ENCODE data around the gene PTPN5. TPM values are rescaled to one million over a fixed set of nuclear protein-coding genes. Genes with fewer than 3 reads are reported as not detected.
"Not testable (repeated sequence)": the region's sequence is repeated elsewhere in the genome, so short reads cannot be mapped to it uniquely, and the experiment has no call there.

The PTPN5 gene
- total RNA-seq, 2 donors from 2014 or later, result not detected

GRCh38 chr11:18703001-18703763, 88.4 kb downstream of the PTPN5 start:
- Mint-ChIP-seq H3K4me1 (peaks cover 18% of the 10 kb centered on the region), H3K4me3 (no peak overlapping the region), H3K9me3 (no peaks in the 10 kb centered on the region), H3K27me3 (no peaks in the 10 kb centered on the region), H3K36me3 (ENCODE audit: low read depth) (no peaks in the 10 kb centered on the region), H3K27ac (no peak overlapping the region)
- no peak for ATAC-seq (replicated peaks)

- ATAC-seq (replicated peaks), result no peak
- Mint-ChIP-seq H3K27me3 (no peaks in the 10 kb centered on the region), H3K4me1 (peaks cover 21% of the 10 kb centered on the region), H3K4me3 (no peak overlapping the region), H3K27ac (no peak overlapping the region), H3K9me3 (no peaks in the 10 kb centered on the region), H3K36me3 (ENCODE audit: low read depth) (no peaks in the 10 kb centered on the region)
Observed at GRCh38 chr11:18701614-18702216, 89.9 kb downstream of the PTPN5 start.

DNA sequence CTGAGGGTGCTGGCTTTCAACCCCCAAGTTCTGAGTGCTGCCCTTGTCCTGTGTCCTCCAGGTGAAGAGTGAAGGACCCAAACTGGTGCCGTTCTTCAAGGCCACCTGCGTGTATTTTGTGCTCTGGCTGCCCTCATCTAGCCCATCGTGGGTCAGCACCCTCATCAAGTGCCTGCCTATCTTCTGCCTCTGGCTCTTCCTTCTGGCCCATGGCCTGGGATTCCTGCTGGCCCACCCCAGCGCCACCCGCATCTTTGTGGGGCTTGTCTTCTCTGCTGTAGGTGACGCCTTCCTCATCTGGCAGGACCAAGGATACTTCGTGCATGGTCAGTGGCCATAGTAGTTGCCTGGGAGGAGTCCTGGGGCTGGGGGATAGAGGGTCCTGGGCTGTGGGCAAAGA, 90.7 kb downstream of the PTPN5 start:
- Mint-ChIP-seq H3K4me3 (no peak overlapping the region), H3K9me3 (no peaks in the 10 kb centered on the region), H3K36me3 (ENCODE audit: low read depth) (no peaks in the 10 kb centered on the region), H3K4me1 (peaks cover 16% of the 10 kb centered on the region), H3K27ac (no peak overlapping the region), H3K27me3 (no peaks in the 10 kb centered on the region)
- no peak for ATAC-seq (replicated peaks)

GRCh38 chr11:18700375-18700774, 91.2 kb downstream of the PTPN5 start:
- H3K4me1 Mint-ChIP-seq, result peaks cover 16% of the 10 kb centered on the region
- no peaks in the 10 kb centered on the region for H3K36me3 Mint-ChIP-seq (ENCODE audit: low read depth)
- H3K27me3 Mint-ChIP-seq, result no peaks in the 10 kb centered on the region
- no peak for ATAC-seq (replicated peaks)
- peak overlapping the region; percentile 15 for H3K27ac Mint-ChIP-seq
- H3K4me3 Mint-ChIP-seq, result peak overlapping the region; percentile 76
- H3K9me3 Mint-ChIP-seq, result no peaks in the 10 kb centered on the region

DNA sequence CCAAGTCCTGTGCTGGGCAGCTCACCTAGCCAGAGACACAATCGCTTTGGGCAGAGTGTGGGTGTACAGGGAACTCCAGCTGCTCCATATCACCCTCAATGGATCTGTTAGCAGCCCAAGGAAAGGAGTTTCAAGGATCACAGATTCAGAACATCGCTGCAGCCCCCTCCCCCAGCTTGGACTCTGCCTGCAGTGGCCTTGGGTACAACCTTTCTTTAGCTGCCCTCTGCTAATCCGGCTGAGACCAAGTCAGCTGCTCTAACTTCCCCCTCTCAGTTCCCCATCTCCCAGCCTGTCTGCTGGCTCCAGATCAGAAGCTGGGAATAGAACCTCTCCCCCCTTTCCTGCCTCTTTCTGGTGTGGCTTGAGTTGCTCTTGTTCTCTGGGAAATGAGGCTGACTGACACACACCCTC, 91.7 kb downstream of the PTPN5 start:
- Mint-ChIP-seq H3K4me3 (peak overlapping the region; percentile 76), H3K36me3 (ENCODE audit: low read depth) (no peaks in the 10 kb centered on the region), H3K27ac (peak overlapping the region; percentile 15), H3K27me3 (no peaks in the 10 kb centered on the region), H3K4me1 (peaks cover 12% of the 10 kb centered on the region), H3K9me3 (no peaks in the 10 kb centered on the region)
- no peak for ATAC-seq (replicated peaks)

DNA sequence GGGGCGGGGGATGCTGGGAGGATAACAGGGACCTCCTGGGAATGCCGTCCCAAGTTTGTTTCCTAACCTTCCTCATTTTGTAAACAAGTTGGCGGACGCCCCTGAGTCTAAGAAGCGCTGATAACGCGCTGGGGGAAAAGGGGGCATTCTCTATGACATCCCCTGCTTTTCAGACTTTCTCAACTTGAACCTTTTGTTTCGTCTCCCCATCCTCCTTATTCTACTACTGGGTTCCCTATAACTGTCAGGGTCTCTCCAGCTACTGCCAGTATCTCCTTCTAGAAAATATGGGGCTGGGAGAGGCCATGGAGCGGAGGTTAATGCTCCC, 92.4 kb downstream of the PTPN5 start:
- peak overlapping the region; percentile 15 for H3K27ac Mint-ChIP-seq
- no peaks in the 10 kb centered on the region for H3K9me3 Mint-ChIP-seq
- ATAC-seq (replicated peaks), result no peak
- H3K36me3 Mint-ChIP-seq (ENCODE audit: low read depth), result no peaks in the 10 kb centered on the region
- peak overlapping the region; percentile 76 for H3K4me3 Mint-ChIP-seq
- no peaks in the 10 kb centered on the region for H3K27me3 Mint-ChIP-seq
- H3K4me1 Mint-ChIP-seq, result peaks cover 9% of the 10 kb centered on the region

GRCh38 chr11:18698341-18699268, 93.0 kb downstream of the PTPN5 start, which contains the start of gene TMEM86A:
Gene TMEM86A, plus strand, starts transcription at chr11:18698779. Its CDS starts 108 bp downstream, at chr11:18698887.
- H3K9me3 Mint-ChIP-seq, result no peaks in the 10 kb centered on the region
- no peaks in the 10 kb centered on the region for H3K27me3 Mint-ChIP-seq
- H3K4me1 Mint-ChIP-seq, result peaks cover 9% of the 10 kb centered on the region
- no peaks in the 10 kb centered on the region for H3K36me3 Mint-ChIP-seq (ENCODE audit: low read depth)
- H3K27ac Mint-ChIP-seq, result peak within 1 kb of the TSS; percentile 29
- ATAC-seq (replicated peaks), result peak; percentile 98
- H3K4me3 Mint-ChIP-seq, result peak within 1 kb of the TSS; percentile 76

GRCh38 chr11:18697576-18697975, 94.0 kb downstream of the PTPN5 start:
- H3K27me3 Mint-ChIP-seq, result no peaks in the 10 kb centered on the region
- H3K4me1 Mint-ChIP-seq, result peaks cover 13% of the 10 kb centered on the region
- H3K4me3 Mint-ChIP-seq, result peak overlapping the region; percentile 65
- ATAC-seq (replicated peaks), result no peak
- H3K36me3 Mint-ChIP-seq (ENCODE audit: low read depth), result no peaks in the 10 kb centered on the region
- peak overlapping the region; percentile 29 for H3K27ac Mint-ChIP-seq
- no peaks in the 10 kb centered on the region for H3K9me3 Mint-ChIP-seq

- ATAC-seq (replicated peaks), result no peak
- Mint-ChIP-seq H3K27ac (no peak overlapping the region), H3K36me3 (ENCODE audit: low read depth) (no peaks in the 10 kb centered on the region), H3K4me3 (no peak overlapping the region), H3K9me3 (no peaks in the 10 kb centered on the region), H3K27me3 (no peaks in the 10 kb centered on the region), H3K4me1 (peaks cover 13% of the 10 kb centered on the region)
Observed at GRCh38 chr11:18696638-18697225, 94.9 kb downstream of the PTPN5 start.

GRCh38 chr11:18692941-18693760, 98.4 kb downstream of the PTPN5 start:
- no peaks in the 10 kb centered on the region for H3K9me3 Mint-ChIP-seq
- ATAC-seq (replicated peaks), result no peak
- no peak overlapping the region for H3K4me3 Mint-ChIP-seq
- H3K4me1 Mint-ChIP-seq, result peaks cover 11% of the 10 kb centered on the region
- no peaks in the 10 kb centered on the region for H3K27me3 Mint-ChIP-seq
- no peaks in the 10 kb centered on the region for H3K36me3 Mint-ChIP-seq (ENCODE audit: low read depth)
- H3K27ac Mint-ChIP-seq, result peak overlapping the region; percentile 54

DNA sequence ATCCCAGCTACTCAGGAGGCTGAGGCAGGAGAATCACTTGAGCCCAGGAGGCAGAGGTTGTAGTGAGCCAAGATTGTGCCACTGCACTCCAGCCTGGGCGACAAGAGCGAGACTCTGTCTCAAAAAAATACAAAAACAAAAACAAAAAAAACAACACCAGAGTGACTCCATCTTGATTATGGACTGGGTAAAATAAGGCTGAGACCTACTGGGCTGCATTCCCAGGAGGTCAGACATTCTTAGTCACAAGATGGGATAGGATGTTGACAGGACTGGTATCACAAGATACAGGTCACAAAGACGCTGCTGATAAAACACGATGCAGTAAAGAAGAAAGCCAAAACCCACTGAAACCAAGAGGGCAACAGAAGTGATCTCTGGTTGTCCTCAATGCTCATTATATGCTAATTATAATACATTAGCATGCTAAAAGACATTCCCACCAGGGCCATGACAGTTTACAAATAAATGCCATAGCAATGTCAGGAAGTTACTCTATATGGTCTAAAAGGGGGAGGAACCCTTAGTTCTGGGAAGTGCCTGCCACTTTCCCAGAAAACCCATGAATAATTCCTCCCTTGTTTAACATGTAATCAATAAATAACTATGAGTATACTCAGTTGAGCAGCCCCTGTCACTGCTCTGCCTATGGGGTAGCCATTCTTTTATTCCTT, 100.0 kb downstream of the PTPN5 start:
- not testable (repeated sequence) for H3K9me3 Mint-ChIP-seq

DNA sequence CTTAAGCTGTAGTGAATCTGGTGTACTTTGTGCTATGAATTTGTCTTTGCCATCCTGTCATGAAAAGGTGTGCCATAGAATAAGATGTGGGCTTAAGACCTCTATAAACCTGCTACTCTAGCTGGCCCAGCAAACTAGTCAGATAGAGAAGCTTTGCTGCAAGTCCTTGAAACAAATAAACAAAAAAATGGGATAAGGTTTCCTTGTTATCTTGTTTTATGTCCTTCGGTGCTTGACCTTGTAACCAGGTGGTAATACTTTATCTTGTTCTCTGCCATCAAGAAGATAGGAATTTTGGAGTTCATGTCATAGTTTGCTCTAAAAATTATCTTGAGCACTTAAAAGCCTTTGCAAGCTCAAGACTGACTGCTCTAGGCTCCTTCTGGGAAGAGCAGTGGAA, 107.3 kb downstream of the PTPN5 start:
- H3K9me3 Mint-ChIP-seq, result no peaks in the 10 kb centered on the region
- no peaks in the 10 kb centered on the region for H3K36me3 Mint-ChIP-seq (ENCODE audit: low read depth)
- H3K27me3 Mint-ChIP-seq, result no peaks in the 10 kb centered on the region
- no peak overlapping the region for H3K4me3 Mint-ChIP-seq
- peaks cover 4% of the 10 kb centered on the region for H3K4me1 Mint-ChIP-seq
- no peak overlapping the region for H3K27ac Mint-ChIP-seq
- no peak for ATAC-seq (replicated peaks)

More for the DNA sequence above, 100.0 kb downstream of the PTPN5 start:
- H3K27me3 Mint-ChIP-seq; H3K4me3 Mint-ChIP-seq; H3K27ac Mint-ChIP-seq; H3K4me1 Mint-ChIP-seq; H3K36me3 Mint-ChIP-seq (ENCODE audit: low read depth): not testable (repeated sequence)
- ATAC-seq (replicated peaks), result peak; percentile 38

DNA sequence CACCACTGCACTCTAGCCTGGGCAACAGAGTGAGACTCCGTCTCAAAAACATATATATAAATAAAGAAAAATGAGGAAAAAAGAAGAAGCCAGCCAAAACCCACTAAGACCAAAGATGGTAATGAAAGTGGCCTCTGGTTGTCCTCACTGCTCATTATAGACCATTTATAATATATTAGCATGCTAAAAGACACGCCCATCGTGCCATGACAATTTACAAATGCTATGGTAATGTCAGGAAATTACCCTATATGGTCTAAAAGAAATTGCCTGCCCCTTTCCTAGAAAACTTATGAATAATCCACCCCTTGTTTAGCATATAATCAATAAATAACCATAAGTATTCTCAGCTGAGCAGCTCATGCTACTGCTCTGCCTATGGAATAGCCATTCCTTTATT, 109.1 kb downstream of the PTPN5 start:
- peaks cover 4% of the 10 kb centered on the region for H3K4me1 Mint-ChIP-seq
- H3K27me3 Mint-ChIP-seq, result no peaks in the 10 kb centered on the region
- no peak overlapping the region for H3K27ac Mint-ChIP-seq
- no peaks in the 10 kb centered on the region for H3K9me3 Mint-ChIP-seq
- H3K36me3 Mint-ChIP-seq (ENCODE audit: low read depth), result no peaks in the 10 kb centered on the region
- H3K4me3 Mint-ChIP-seq, result no peak overlapping the region
- no peak for ATAC-seq (replicated peaks)
